ENCODE measurements around the gene ITGAE. TPM values are rescaled to one million over a fixed set of nuclear protein-coding genes. Genes with fewer than 3 reads are reported as not detected.

ITGAE gene
- total and polyA plus RNA-seq, 2 experiments from 2014 or later, result 23.3 to 80.3 TPM

DNA sequence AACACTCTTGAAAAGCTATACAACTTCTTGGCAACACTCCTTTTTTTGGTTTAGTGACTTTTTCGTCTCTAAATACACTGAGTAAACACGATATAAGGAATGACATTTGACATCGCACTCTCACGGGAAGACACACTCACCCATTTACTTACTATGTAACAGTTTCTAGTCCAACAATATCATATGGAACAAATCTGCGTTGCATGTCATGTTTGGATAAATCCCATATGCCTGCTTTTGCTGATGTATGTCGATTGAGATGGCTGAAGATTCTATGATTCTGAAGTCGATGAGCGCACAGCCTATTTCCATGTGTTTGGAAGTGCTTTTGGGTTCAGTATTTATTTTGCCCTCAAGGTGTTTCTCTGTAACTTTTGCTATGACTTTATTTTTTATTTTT, 18.2 kb downstream of the ITGAE start:
- Histone ChIP-seq H3K36me3 (ENCODE audit: low read depth) (no peaks in the 10 kb centered on the region), H3K27me3 (replicated peaks; ENCODE audit: insufficient read depth) (no peaks in the 10 kb centered on the region), H3K4me1 (ENCODE audit: insufficient read depth) (no peaks in the 10 kb centered on the region), H3K9me3 (ENCODE audit: low read depth) (no peaks in the 10 kb centered on the region), H3K27ac (no peak overlapping the region), H3F3A (ENCODE audit: insufficient read depth) (no peaks in the 10 kb centered on the region), H3K4me3 (no peak overlapping the region), H4K20me1 (ENCODE audit: insufficient read depth) (no peaks in the 10 kb centered on the region), H2AFZ (no peak overlapping the region), H3K9ac (no peak overlapping the region), H3K4me2 (ENCODE audit: unreplicated experiment) (no peak overlapping the region), H3K79me2 (ENCODE audit: insufficient read depth) (no peaks in the 10 kb centered on the region), H3K9me2 (ENCODE audit: insufficient read depth) (no peaks in the 10 kb centered on the region)
- WGBS, 2 experiments (ENCODE audit: low coverage in 1 of 2, low lambda C conversion rate in 2 of 2, missing lambda C conversion rate in 2 of 2), result 29 to 34% methylated on average over 8 of the region's 8 CpGs
- no peak for TF ChIP-seq EZH2 (IDR thresholded peaks at IDR 0.05; ENCODE audit: insufficient read depth, poor library complexity, severe bottlenecking)
- no peak for TF ChIP-seq EZH2phosphoT487 (IDR thresholded peaks at IDR 0.05; ENCODE audit: insufficient read depth, low read depth)
- in situ Hi-C loops (cut with MboI), result no loop called here
- DNase-seq, result no peak

DNA sequence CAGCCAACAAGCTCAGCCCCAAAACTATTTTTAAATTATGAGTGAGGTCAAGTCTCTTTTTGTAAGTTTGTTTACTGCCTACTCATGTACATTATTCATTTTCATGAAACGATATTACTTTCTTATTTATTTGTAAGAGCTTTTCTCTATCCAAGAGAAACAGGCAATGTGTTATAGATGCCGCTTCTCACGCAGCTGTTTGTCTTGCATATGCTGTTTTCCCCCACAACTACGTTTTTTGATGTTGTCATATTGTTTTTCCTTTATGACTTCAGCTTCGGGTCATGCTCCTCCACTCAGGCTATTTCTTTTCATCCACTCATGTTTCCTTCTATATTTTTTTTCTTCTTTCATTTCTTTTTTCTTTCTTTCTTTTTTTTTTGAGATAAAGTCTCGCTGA, 20.0 kb downstream of the ITGAE start:
- Histone ChIP-seq H4K20me1 (ENCODE audit: insufficient read depth) (no peaks in the 10 kb centered on the region), H3K4me2 (ENCODE audit: unreplicated experiment) (peak overlapping the region; percentile 3), H3K36me3 (ENCODE audit: low read depth) (no peaks in the 10 kb centered on the region), H3K27ac (no peak overlapping the region), H3K9me2 (ENCODE audit: insufficient read depth) (no peaks in the 10 kb centered on the region), H2AFZ (peak overlapping the region; percentile 56; the same call in 1 of the 2 replicates), H3F3A (ENCODE audit: insufficient read depth) (no peaks in the 10 kb centered on the region), H3K27me3 (replicated peaks; ENCODE audit: insufficient read depth) (no peaks in the 10 kb centered on the region), H3K79me2 (ENCODE audit: insufficient read depth) (no peaks in the 10 kb centered on the region), H3K9ac (no peak overlapping the region), H3K4me1 (ENCODE audit: insufficient read depth) (no peaks in the 10 kb centered on the region), H3K4me3 (no peak overlapping the region), H3K9me3 (ENCODE audit: low read depth) (no peaks in the 10 kb centered on the region)
- TF ChIP-seq EZH2 (IDR thresholded peaks at IDR 0.05; ENCODE audit: insufficient read depth, poor library complexity, severe bottlenecking), result no peak
- no peak for TF ChIP-seq EZH2phosphoT487 (IDR thresholded peaks at IDR 0.05; ENCODE audit: insufficient read depth, low read depth)
- in situ Hi-C loops (cut with MboI), result no loop called here
- DNase-seq, result peak; percentile 57
- WGBS, 2 experiments (ENCODE audit: low coverage in 1 of 2, low lambda C conversion rate in 2 of 2, missing lambda C conversion rate in 2 of 2), result 12 to 15% methylated on average over 6 of the region's 6 CpGs

DNA sequence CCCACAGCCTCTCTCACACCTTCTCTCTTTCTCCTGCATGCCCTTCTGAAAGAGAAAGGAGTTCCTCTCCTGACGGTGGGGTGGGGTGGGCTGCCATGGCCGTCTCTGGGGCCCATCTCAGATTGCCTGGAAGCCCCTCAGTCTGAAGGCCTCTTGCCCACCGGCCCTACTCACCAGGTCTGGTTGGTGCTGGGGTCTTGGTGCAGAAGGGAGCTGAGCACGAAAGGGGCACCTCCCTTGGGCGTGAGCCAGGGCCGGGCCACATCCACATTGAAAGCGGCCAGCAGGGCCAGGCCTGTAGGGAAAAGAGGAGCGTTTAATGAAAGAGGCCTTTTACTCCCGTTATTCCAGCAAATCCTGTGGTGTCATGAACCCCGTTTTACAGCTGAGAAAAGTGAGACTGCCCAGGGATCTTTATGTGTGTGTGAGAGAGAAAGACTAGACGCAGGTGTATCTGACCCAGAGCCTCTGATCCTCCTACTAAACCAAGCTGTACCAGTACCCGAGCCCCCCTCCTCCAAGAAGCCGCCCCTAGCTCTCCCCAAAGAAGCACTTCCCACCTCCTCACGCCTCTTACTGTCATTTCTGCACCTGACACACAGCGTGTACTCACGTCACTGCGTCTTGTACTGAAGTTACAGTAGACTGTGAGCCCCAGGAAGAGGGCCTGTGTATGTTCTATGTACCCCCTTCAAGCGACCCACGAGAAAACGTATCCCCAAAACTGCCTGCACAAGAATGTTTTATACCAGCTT, 23.4 kb downstream of the ITGAE start:
- DNase-seq, result no peak
- H3K4me2 ChIP-seq (ENCODE audit: unreplicated experiment), result no peak overlapping the region
- H3K9ac ChIP-seq, result no peak overlapping the region
- peaks cover 5% of the 10 kb centered on the region; the same call in 1 of the 2 replicates for H3K4me1 ChIP-seq (ENCODE audit: insufficient read depth)
- no peaks in the 10 kb centered on the region for H3K9me2 ChIP-seq (ENCODE audit: insufficient read depth)
- H4K20me1 ChIP-seq (ENCODE audit: insufficient read depth), result no peaks in the 10 kb centered on the region
- H3K36me3 ChIP-seq (ENCODE audit: low read depth), result no peaks in the 10 kb centered on the region
- no peak overlapping the region for H2AFZ ChIP-seq
- H3K79me2 ChIP-seq (ENCODE audit: insufficient read depth), result no peaks in the 10 kb centered on the region
- TF ChIP-seq EZH2phosphoT487 (IDR thresholded peaks at IDR 0.05; ENCODE audit: insufficient read depth, low read depth) (no peak), EZH2 (IDR thresholded peaks at IDR 0.05; ENCODE audit: insufficient read depth, poor library complexity, severe bottlenecking) (no peak)
- H3K27me3 ChIP-seq (replicated peaks; ENCODE audit: insufficient read depth), result no peaks in the 10 kb centered on the region
- in situ Hi-C loops (cut with MboI), result no loop called here
- no peaks in the 10 kb centered on the region for H3K9me3 ChIP-seq (ENCODE audit: low read depth)
- no peaks in the 10 kb centered on the region for H3F3A ChIP-seq (ENCODE audit: insufficient read depth)
- no peak overlapping the region for H3K27ac ChIP-seq
- no peak overlapping the region for H3K4me3 ChIP-seq
- 80 to 81% methylated on average over 20 of the region's 20 CpGs for WGBS, 2 experiments (ENCODE audit: low coverage in 1 of 2, low lambda C conversion rate in 2 of 2, missing lambda C conversion rate in 2 of 2)

DNA sequence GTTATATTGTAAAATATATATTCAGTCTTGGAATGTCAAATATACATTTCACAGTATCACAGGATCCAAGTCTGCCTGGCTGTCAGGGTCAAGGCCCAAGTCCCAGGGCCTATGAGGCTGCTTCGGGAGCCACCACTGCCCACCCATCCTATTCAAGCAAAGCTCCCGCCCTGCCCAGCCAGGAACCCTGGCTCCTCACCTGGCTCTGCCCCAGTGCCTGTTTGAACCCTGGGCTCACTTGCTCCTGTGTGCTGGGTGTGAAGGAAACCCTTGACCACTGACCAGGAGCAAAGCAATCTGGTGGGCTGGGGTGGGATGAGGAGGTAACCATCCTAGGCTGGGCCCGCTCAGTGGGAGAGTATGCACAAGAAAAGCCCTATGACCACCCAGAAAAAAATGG, 27.0 kb downstream of the ITGAE start:
- Histone ChIP-seq H3K4me1 (ENCODE audit: insufficient read depth) (peaks cover 5% of the 10 kb centered on the region; the same call in 1 of the 2 replicates), H3K4me2 (ENCODE audit: unreplicated experiment) (no peak overlapping the region), H3K36me3 (ENCODE audit: low read depth) (no peaks in the 10 kb centered on the region), H3K27ac (no peak overlapping the region), H3K4me3 (no peak overlapping the region), H3F3A (ENCODE audit: insufficient read depth) (no peaks in the 10 kb centered on the region), H3K27me3 (replicated peaks; ENCODE audit: insufficient read depth) (no peaks in the 10 kb centered on the region), H3K9me3 (ENCODE audit: low read depth) (no peaks in the 10 kb centered on the region), H4K20me1 (ENCODE audit: insufficient read depth) (no peaks in the 10 kb centered on the region), H3K79me2 (ENCODE audit: insufficient read depth) (no peaks in the 10 kb centered on the region), H3K9me2 (ENCODE audit: insufficient read depth) (no peaks in the 10 kb centered on the region), H2AFZ (no peak overlapping the region), H3K9ac (no peak overlapping the region)
- in situ Hi-C loops (cut with MboI), result no loop called here
- no peak for DNase-seq
- 92 to 94% methylated on average over 3 of the region's 3 CpGs for WGBS, 2 experiments (ENCODE audit: low coverage in 1 of 2, low lambda C conversion rate in 2 of 2, missing lambda C conversion rate in 2 of 2)
- TF ChIP-seq EZH2 (IDR thresholded peaks at IDR 0.05; ENCODE audit: insufficient read depth, poor library complexity, severe bottlenecking) (no peak), EZH2phosphoT487 (IDR thresholded peaks at IDR 0.05; ENCODE audit: insufficient read depth, low read depth) (no peak)
